ENCODE data around the gene ATXN7L2. TPM values are rescaled to one million over a fixed set of nuclear protein-coding genes. Genes with fewer than 3 reads are reported as not detected.

ATXN7L2 gene
- total and polyA plus RNA-seq, 2 of the 8 experiments (the other 6 are each of a cell fraction or from before 2014, with no cell fraction given): 8.1 to 9.3 TPM

- Histone ChIP-seq H2BK12ac (ENCODE audit: low read depth, low read length) (no peak overlapping the region), H3K4ac (replicated peaks; ENCODE audit: insufficient read length, low read depth, low read length) (no peak overlapping the region), H3K56ac (replicated peaks; ENCODE audit: insufficient read length, low read depth, low read length) (no peak overlapping the region), H3K9me3 (ENCODE audit: insufficient read depth in 2 of 2, low read depth in 1 of 2, low read length in 1 of 2) (no peaks in the 10 kb centered on the region), H3K23ac (ENCODE audit: insufficient read length) (no peak overlapping the region), H2AFZ (ENCODE audit: low read length) (0 out of 2 replicates have a peak overlapping the region, but pooled peaks have one; percentile 12), H3K36me3 (ENCODE audit: control insufficient read depth in 2 of 4, insufficient read depth in 4 of 4, low read length in 3 of 4) (no peaks in the 10 kb centered on the region), H3K14ac (ENCODE audit: insufficient read length) (no peak overlapping the region), H3K4me1 (replicated peaks in 1 of 4; ENCODE audit: control insufficient read depth in 3 of 4, insufficient read depth in 4 of 4, low read length in 3 of 4) (peaks cover 0 to 5% (median 1%) of the 10 kb centered on the region in 4 experiments; a peak in 4 of 7 replicates), H2BK20ac (ENCODE audit: low read length) (no peak overlapping the region), H3K23me2 (ENCODE audit: low read depth, low read length) (no peaks in the 10 kb centered on the region; the same call in 1 of the 2 replicates), H3K79me2 (ENCODE audit: control insufficient read depth in 1 of 2, insufficient read depth in 2 of 2, low read length in 2 of 2) (no peaks in the 10 kb centered on the region), H2BK15ac (ENCODE audit: low read length) (no peak overlapping the region), H3K27ac (ENCODE audit: low read depth, low read length) (no peak overlapping the region), H4K5ac (ENCODE audit: insufficient read length, low read depth, low read length) (no peak overlapping the region), H2AK5ac (ENCODE audit: low read depth, low read length) (no peak overlapping the region), H3K18ac (ENCODE audit: extremely low read depth, low read length) (no peak overlapping the region), H4K91ac (replicated peaks; ENCODE audit: insufficient read length, low read length) (no peak overlapping the region), H2BK5ac (ENCODE audit: low read depth, low read length) (no peak overlapping the region), H3K4me2 (ENCODE audit: insufficient read depth in 1 of 2, low read depth in 2 of 2, low read length in 2 of 2) (no peak overlapping the region), H4K8ac (ENCODE audit: extremely low read depth, insufficient read depth, low read length) (no peak overlapping the region), H3K9ac (replicated peaks in 1 of 4; ENCODE audit: extremely low read depth in 1 of 4, low read depth in 3 of 4, low read length in 3 of 4) (no peak overlapping the region), H2BK120ac (replicated peaks; ENCODE audit: low read depth, low read length) (no peak overlapping the region), H3K27me3 (replicated peaks in 1 of 4; ENCODE audit: control insufficient read depth in 3 of 4, extremely low read depth in 1 of 4, insufficient read depth in 3 of 4, low read length in 3 of 4) (peaks cover 0 to 2% (median 0%) of the 10 kb centered on the region in 4 experiments; a peak in 1 of 7 replicates), H3K4me3 (ENCODE audit: extremely low read depth in 1 of 4, insufficient read depth in 2 of 4, low read depth in 3 of 4, low read length in 4 of 4) (no peak overlapping the region), H3K79me1 (ENCODE audit: low read depth, low read length) (no peaks in the 10 kb centered on the region; the same call in 1 of the 2 replicates), H4K20me1 (replicated peaks in 1 of 2; ENCODE audit: control insufficient read depth in 1 of 2, insufficient read depth in 2 of 2, low read length in 2 of 2) (no peaks in the 10 kb centered on the region)
- CTCF ChIA-PET (ENCODE audit: partially characterized antibody): interaction anchor here (0.7 to 26.3 kb wide), 9 partner anchors 6 to 447 kb away, joined by 3 to 1755 read pairs (median 3); partner anchors contain the start of genes AHCYL1, AMIGO1, ATXN7L2 and CYB561D1
- peak in 1 of 2 experiments; percentile 41 for DNase-seq (ENCODE audit: low read depth in 1 of 2, low spot score in 2 of 2)
- POLR2A ChIA-PET (ENCODE audit: partially characterized antibody): interaction anchor here (0.8 to 1.4 kb wide), 3 partner anchors 11 to 44 kb away, joined by 3 read pairs; partner anchors contain the start of genes CYB561D1 and GNAI3
- WGBS, 2 experiments (ENCODE audit: extremely low coverage in 1 of 2, insufficient coverage in 1 of 2, insufficient read length in 1 of 2, insufficient replicate concordance in 2 of 2, low coverage in 1 of 2, low lambda C conversion rate in 2 of 2, missing lambda C conversion rate in 1 of 2): 87% methylated on average over 9 of the region's 9 CpGs; no CpG with 5 or more reads in 1 of the 2 experiments
- no peak for TF ChIP-seq RAD21 (IDR thresholded peaks at IDR 0.05 in 1 of 2, conservative IDR thresholded peaks at IDR 0.05 in 1 of 2; ENCODE audit: low read depth in 2 of 2, low read length in 2 of 2)
- 0 out of 2 replicates have a peak, but pooled peaks have one; percentile 47 for TF ChIP-seq SP1 (IDR thresholded peaks at IDR 0.05; ENCODE audit: low read depth, low read length)
- FAIRE-seq: no peak
Measured at GRCh38 chr1:109537450-109538178, 53.9 kb downstream of the ATXN7L2 start.
